Uterus (tissue), 4 donors: Measurements from ENCODE around the gene DNAJC7. TPM values are rescaled to one million over a fixed set of nuclear protein-coding genes. Genes with fewer than 3 reads are reported as not detected.

Source experiments
- DNase-seq, 2 donors: peaks; one replicate each; pipeline ENCODE4 v3.0.0-alpha.2; 2019 to 2020
- H3K27ac ChIP-seq, 2 donors: fragments of 200-600 bp; sonication (generic); 1 replicate in 1 of 2; 2 replicates in 1 of 2; pipeline ENCODE4 v1.5.1; 2016 to 2018
- H3K27me3 ChIP-seq, 2 donors: fragments of 200-600 bp; sonication (generic); one replicate each; pipeline ENCODE4 v1.5.1; 2018 to 2019; ENCODE audit warnings: control low read depth in 1 of 2
- H3K36me3 ChIP-seq, 2 donors: fragments of 200-600 bp; sonication (generic); one replicate each; pipeline ENCODE4 v1.5.1; 2019; ENCODE audit warnings: control low read depth in 1 of 2
- H3K4me1 ChIP-seq, 2 donors: fragments of 200-600 bp; sonication (generic); one replicate each; pipeline ENCODE4 v1.5.1; 2018 to 2019; ENCODE audit warnings: control low read depth in 1 of 2
- H3K4me3 ChIP-seq, 2 donors: fragments of 200-600 bp; sonication (generic); 1 replicate in 1 of 2; 2 replicates in 1 of 2; pipeline ENCODE4 v1.5.1; 2018 to 2019; ENCODE audit warnings: mild to moderate bottlenecking in 1 of 2
- H3K9me3 ChIP-seq, 2 donors: fragments of 200-600 bp; sonication (generic); one replicate each; pipeline ENCODE4 v1.5.1; 2019; ENCODE audit warnings: control low read depth in 1 of 2
- POLR2A ChIP-seq, 2 donors: fragments of 450-650 bp; IDR thresholded peaks; one replicate each; pipeline ENCODE4 v1.6.1; 2016; ENCODE audit warnings: antibody characterized with exemption in 2 of 2, mild to moderate bottlenecking in 1 of 2, moderate library complexity in 1 of 2
- intact Hi-C: fragments of 100-400 bp; cut with DNase I; formaldehyde crosslinking; loops from one replicate; pipeline ENCODE4 v1.15.1; 2023; ENCODE audit warnings: low total_unique reads
- total RNA-seq, 4 donors: library from RNA; depleted of rRNA in 3 of 4; stranded (reverse); fragments of >200 nt in 3 of 4; gene quantifications; one replicate each; pipeline versions ENCODE4 v1.1.0 to v1.2.4, GENCODE V29; 2014 to 2023
- TF ChIP-seq, protein P1 (sequence below), 4 experiments: fragments of 200-600 bp in 2 of 4; fragments of 450-650 bp in 2 of 4; sonication (generic) in 2 of 4; IDR thresholded peaks; one replicate each; pipeline ENCODE4 v1.5.1; 2016 to 2019; ENCODE audit warnings: antibody characterized with exemption in 4 of 4, mild to moderate bottlenecking in 2 of 4, moderate library complexity in 1 of 4
- donor health status: DM: yes; HTN: yes; CAD: no.

Gene DNAJC7
- total RNA-seq, 4 donors from 2014 or later, result 25.1 to 107 (median 53.1) TPM

DNA sequence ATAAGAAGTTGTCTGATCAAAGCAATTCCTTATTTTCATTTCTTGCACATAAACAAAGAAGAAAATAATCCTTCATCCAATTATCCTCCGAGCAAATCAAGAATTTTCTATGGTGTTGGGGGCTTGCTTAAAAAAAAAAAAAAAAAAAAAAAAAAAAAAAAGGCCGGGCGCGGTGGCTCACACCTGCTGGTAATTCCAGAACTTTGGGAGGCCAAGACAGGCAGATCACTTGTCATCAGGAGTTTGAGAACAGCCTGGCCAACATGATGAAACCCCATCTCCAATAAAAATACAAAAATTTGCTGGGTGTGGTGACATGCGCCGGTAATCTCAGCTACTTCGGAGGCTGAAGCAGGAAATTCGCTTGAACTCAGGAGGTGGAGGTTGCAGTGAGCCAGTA is 31.3 kb downstream of the DNAJC7 start:
- Histone ChIP-seq H3K9me3 (no peaks in the 10 kb centered on the region), H3K27me3 (no peaks in the 10 kb centered on the region), H3K36me3 (no peaks in the 10 kb centered on the region), H3K4me1 (no peaks in the 10 kb centered on the region), H3K27ac (no peak overlapping the region), H3K4me3 (no peak overlapping the region)
- TF ChIP-seq, protein P1, sequence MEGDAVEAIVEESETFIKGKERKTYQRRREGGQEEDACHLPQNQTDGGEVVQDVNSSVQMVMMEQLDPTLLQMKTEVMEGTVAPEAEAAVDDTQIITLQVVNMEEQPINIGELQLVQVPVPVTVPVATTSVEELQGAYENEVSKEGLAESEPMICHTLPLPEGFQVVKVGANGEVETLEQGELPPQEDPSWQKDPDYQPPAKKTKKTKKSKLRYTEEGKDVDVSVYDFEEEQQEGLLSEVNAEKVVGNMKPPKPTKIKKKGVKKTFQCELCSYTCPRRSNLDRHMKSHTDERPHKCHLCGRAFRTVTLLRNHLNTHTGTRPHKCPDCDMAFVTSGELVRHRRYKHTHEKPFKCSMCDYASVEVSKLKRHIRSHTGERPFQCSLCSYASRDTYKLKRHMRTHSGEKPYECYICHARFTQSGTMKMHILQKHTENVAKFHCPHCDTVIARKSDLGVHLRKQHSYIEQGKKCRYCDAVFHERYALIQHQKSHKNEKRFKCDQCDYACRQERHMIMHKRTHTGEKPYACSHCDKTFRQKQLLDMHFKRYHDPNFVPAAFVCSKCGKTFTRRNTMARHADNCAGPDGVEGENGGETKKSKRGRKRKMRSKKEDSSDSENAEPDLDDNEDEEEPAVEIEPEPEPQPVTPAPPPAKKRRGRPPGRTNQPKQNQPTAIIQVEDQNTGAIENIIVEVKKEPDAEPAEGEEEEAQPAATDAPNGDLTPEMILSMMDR (IDR thresholded peaks at IDR 0.05), result no peak
- TF ChIP-seq POLR2A (IDR thresholded peaks at IDR 0.05), result no peak
- intact Hi-C loops, result no loop called here
- DNase-seq, result no peak

DNA sequence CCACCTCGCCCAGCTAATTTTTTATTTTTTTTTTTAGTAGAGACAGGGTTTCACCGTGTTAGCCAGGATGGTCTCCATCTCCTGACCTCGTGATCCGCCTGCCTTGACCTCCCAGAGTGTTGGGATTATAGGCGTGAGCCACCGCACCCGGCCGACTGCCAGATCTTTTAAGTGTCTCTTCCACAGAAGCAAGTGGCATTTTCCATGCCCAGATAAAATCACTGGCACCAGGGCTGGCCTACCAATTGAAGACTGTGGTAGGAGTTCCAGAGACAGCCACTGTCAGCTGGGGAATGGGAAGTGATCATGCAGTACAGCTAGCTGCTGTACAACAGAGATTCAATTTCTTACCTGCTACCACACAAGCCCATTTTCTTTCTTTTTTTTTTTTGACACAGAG is 32.8 kb downstream of the DNAJC7 start:
- Histone ChIP-seq H3K27ac (no peak overlapping the region), H3K9me3 (no peaks in the 10 kb centered on the region), H3K4me1 (no peaks in the 10 kb centered on the region), H3K36me3 (no peaks in the 10 kb centered on the region), H3K27me3 (no peaks in the 10 kb centered on the region), H3K4me3 (no peak overlapping the region)
- no peak for DNase-seq
- TF ChIP-seq, protein P1 (IDR thresholded peaks at IDR 0.05), result no peak
- TF ChIP-seq POLR2A (IDR thresholded peaks at IDR 0.05), result no peak
- intact Hi-C loops, result no loop called here

DNA sequence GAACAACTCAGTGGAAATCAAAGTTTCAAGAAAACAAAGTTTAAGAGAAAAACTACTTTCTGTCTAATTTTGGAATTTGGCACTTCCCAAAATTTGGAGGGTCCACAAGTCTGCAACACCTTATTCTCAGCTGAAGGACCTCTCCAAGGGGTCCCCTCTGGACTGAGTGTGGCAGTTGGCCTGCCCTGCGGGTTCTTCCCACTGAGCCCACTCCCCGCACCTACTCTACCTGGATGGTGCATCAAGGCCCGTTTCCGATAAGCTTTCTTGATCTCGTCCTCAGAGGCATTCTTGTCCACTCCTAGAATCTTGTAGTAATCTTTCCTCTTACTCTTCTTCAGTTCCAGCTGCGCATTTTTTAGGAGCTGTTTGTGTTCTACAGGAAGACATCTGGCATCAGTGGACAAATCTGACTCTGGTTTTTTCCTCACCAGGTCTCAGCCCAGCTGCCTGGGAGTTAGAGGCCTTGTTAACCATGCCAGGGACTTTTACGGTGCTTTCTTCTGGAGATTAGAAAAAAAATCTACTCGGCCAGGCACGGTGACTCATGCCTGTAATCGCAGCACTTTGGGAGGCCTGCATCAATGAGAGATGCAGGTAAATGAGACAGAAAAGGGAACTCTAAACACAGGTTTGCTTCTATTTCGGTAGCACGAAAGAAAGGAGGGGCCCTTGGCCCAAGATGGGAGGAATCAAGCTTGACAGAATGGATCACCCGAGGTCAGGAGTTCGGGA is 35.0 kb downstream of the DNAJC7 start:
- no peak for DNase-seq
- H3K9me3 ChIP-seq, result no peaks in the 10 kb centered on the region
- H3K36me3 ChIP-seq, result no peaks in the 10 kb centered on the region
- no peak overlapping the region for H3K4me3 ChIP-seq
- H3K4me1 ChIP-seq, result no peaks in the 10 kb centered on the region
- peak overlapping the region in 1 of 2 donors; percentile 46 for H3K27ac ChIP-seq
- intact Hi-C loops, result no loop called here
- TF ChIP-seq, protein P1 (IDR thresholded peaks at IDR 0.05), result no peak
- TF ChIP-seq POLR2A (IDR thresholded peaks at IDR 0.05), result no peak
- no peaks in the 10 kb centered on the region for H3K27me3 ChIP-seq

DNA sequence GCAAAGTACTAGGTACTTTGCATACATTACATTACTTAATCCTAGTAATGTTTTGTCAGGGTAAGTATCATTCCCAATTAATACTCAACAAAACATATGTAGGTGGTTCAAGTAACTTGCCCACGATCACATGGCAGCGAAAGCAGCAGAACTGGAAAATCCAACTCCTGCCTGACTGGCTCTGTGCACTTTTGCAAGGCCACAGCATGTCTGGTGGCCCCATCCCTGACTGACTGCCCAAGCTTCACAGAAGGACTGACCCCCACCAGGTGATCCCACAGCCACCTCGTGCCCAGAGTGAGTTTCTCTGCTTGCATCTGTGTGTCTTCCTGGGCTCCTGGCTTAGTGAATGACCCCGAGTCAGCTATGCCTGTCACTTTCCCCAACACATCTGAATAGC is 39.2 kb downstream of the DNAJC7 start:
- no peaks in the 10 kb centered on the region for H3K36me3 ChIP-seq

DNA sequence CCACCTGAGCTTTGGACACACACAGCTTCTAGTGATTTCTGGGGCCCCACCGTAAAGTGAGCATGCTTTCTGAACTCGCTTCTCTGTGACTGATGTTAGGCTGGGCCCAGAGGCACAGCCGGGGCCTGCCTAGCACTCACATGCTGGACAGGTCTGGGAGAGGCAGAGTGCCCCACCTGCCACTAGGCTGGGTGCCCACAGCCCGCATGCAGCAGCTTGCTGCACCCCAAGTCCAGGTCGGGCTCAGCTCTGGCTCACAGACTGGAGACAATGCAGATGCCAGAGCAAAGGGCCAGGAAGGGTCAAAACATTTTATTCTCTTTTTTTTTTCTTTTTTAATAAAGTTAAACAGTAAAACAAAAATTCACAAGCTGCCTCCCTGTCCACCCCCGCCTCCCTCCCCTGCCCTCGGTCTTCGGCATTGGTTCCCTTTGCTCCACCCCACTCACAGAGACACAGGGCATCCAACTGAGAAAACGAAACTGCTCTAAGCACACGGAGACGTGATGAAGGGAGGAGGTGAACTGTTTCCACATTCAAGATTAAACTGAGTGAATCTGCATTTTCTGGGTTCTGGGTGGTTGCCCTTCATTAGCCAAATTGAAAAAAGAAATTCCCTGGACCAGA is 41.0 kb downstream of the DNAJC7 start:
- Histone ChIP-seq H3K27ac (peak overlapping the region; percentile 60 to 61), H3K27me3 (no peaks in the 10 kb centered on the region), H3K4me1 (no peaks in the 10 kb centered on the region), H3K4me3 (no peak overlapping the region), H3K9me3 (no peaks in the 10 kb centered on the region), H3K36me3 (no peaks in the 10 kb centered on the region)
- intact Hi-C loops, result no loop called here
- no peak for TF ChIP-seq POLR2A (IDR thresholded peaks at IDR 0.05)
- TF ChIP-seq, protein P1 (IDR thresholded peaks at IDR 0.05), result no peak
- no peak for DNase-seq

More for the DNA sequence above, 39.2 kb downstream of the DNAJC7 start:
- Histone ChIP-seq H3K4me3 (no peak overlapping the region), H3K9me3 (no peaks in the 10 kb centered on the region), H3K4me1 (no peaks in the 10 kb centered on the region), H3K27me3 (no peaks in the 10 kb centered on the region), H3K27ac (no peak overlapping the region)
- TF ChIP-seq, protein P1 (IDR thresholded peaks at IDR 0.05), result no peak
- no peak for TF ChIP-seq POLR2A (IDR thresholded peaks at IDR 0.05)
- intact Hi-C loops, result no loop called here
- DNase-seq, result no peak
